GM06990 (cell line): ENCODE results near the gene GRM8.

ENCODE experiments used
- DNase-seq: peaks from one replicate; pipeline ENCODE4 v3.0.0-alpha.2; 2011; ENCODE audit not compliant: insufficient read length; ENCODE audit errors: extremely low read depth
- H3K27me3 ChIP-seq: replicated peaks from 2 replicates; pipeline ENCODE4 v1.6.0; 2011; ENCODE audit warnings: low read length; ENCODE audit not compliant: control insufficient read depth, insufficient read depth
- H3K36me3 ChIP-seq: 2 replicates; pipeline ENCODE4 v1.5.1; 2011; ENCODE audit warnings: low read length; ENCODE audit not compliant: control insufficient read depth, insufficient read depth
- H3K4me3 ChIP-seq: replicated peaks from 2 replicates; pipeline ENCODE4 v1.5.1; 2011; ENCODE audit warnings: low read depth, mild to moderate bottlenecking, control low read depth, low read length
- TF ChIP-seq, protein P1 (sequence below): IDR thresholded peaks from 2 replicates; pipeline ENCODE4 v1.5.1; 2011; ENCODE audit warnings: low read length, control low read depth, mild to moderate bottlenecking, inconsistent platforms; ENCODE audit not compliant: insufficient read depth, poor library complexity, severe bottlenecking

Gene GRM8

DNA sequence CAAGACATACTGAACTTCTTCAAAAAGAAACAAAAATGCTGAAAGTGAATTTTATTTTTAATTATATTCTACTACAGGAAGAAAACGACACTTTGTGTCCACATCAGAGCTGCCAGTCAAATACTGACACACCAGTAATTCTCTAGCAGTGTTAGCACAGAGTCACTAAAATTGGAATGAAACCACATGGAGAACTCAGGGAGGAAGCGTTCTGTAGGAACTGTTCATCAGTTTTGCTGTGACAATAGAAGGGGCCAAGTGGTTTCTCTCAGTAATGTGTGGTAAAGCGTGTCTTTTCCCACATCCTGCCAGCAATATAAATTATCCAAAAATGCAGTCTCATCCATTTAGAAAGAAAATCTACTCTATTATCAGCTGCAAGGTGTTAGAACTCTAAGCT, 683.3 kb downstream of the GRM8 start:
- no peaks in the 10 kb centered on the region for H3K36me3 ChIP-seq
- TF ChIP-seq, protein P1, sequence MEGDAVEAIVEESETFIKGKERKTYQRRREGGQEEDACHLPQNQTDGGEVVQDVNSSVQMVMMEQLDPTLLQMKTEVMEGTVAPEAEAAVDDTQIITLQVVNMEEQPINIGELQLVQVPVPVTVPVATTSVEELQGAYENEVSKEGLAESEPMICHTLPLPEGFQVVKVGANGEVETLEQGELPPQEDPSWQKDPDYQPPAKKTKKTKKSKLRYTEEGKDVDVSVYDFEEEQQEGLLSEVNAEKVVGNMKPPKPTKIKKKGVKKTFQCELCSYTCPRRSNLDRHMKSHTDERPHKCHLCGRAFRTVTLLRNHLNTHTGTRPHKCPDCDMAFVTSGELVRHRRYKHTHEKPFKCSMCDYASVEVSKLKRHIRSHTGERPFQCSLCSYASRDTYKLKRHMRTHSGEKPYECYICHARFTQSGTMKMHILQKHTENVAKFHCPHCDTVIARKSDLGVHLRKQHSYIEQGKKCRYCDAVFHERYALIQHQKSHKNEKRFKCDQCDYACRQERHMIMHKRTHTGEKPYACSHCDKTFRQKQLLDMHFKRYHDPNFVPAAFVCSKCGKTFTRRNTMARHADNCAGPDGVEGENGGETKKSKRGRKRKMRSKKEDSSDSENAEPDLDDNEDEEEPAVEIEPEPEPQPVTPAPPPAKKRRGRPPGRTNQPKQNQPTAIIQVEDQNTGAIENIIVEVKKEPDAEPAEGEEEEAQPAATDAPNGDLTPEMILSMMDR = no peak
- peak; percentile 7 for DNase-seq
- H3K27me3 ChIP-seq = no peaks in the 10 kb centered on the region
- H3K4me3 ChIP-seq = no peak overlapping the region

GRCh38 chr7:126557271-126557670, 695.5 kb downstream of the GRM8 start:
- no peak for DNase-seq
- no peak overlapping the region for H3K4me3 ChIP-seq
- TF ChIP-seq, protein P1 = no peak
- H3K27me3 ChIP-seq = no peaks in the 10 kb centered on the region
- H3K36me3 ChIP-seq = no peaks in the 10 kb centered on the region

DNA sequence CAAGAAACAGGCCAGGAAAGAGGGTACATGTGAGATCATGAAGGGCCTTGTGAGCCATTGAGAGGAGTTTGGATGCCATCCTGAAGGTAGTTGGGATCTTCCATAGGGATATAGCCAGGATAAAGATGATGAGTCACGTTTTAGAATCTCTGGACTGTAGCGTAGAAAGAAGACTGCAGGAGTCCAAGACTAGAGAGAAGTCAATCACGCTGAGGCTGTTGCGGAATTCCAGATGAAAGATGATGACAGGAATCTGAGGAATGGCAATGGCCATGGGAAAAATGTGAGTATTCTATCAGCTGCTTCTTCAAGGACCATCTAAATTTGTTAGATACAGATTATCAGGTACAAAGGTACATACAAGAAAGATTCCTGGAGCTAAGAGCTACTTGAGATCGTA, 711.3 kb downstream of the GRM8 start:
- Histone ChIP-seq H3K36me3 (no peaks in the 10 kb centered on the region), H3K4me3 (no peak overlapping the region), H3K27me3 (no peaks in the 10 kb centered on the region)
- DNase-seq = no peak
- TF ChIP-seq, protein P1 = no peak

GRCh38 chr7:126535176-126535575, 717.6 kb downstream of the GRM8 start:
- TF ChIP-seq, protein P1 = no peak
- Histone ChIP-seq H3K36me3 (no peaks in the 10 kb centered on the region), H3K4me3 (no peak overlapping the region), H3K27me3 (no peaks in the 10 kb centered on the region)
- no peak for DNase-seq

DNA sequence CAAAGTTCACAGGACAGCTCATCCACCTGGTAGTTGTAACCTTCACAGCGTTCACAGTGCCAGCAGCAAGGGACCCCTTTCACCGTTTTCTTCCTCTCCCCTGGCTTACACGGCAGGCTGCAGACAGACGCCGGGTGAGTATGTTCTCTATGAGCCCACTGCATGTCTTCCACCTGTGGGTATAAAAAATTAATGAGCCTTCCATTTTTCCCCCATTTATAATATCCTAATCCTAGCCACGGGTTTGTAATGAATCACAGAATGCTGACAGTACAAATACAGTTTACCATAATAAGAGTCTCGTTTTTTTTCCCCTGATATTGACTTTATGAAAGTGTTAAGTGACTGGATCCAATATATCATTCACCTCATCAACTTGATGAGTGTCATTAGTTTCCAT, 719.0 kb downstream of the GRM8 start:
- Histone ChIP-seq H3K27me3 (no peaks in the 10 kb centered on the region), H3K36me3 (no peaks in the 10 kb centered on the region), H3K4me3 (no peak overlapping the region)
- DNase-seq = no peak
- TF ChIP-seq, protein P1 = no peak

DNA sequence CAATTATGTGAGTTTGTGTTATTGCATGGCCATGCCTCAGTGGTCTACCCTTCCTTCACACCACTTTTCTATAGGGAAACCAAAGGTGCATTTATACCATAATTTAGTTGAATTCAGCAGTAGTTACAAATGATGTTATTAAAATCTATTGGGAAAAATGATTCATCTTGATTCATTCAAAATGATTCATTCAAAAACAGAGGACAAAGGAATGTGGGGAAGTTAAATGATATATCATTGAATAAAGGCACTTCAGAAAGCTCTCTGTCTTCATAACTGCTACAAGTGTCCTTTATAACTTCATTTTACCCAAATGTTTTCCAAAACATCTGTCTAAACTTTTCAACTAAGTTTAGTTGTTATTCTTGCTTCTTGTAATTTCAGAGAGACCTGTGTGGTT, 722.9 kb downstream of the GRM8 start:
- TF ChIP-seq, protein P1 = no peak
- H3K27me3 ChIP-seq = no peaks in the 10 kb centered on the region
- H3K36me3 ChIP-seq = no peaks in the 10 kb centered on the region
- no peak for DNase-seq
- no peak overlapping the region for H3K4me3 ChIP-seq
